NCI-H1436 treated with DMSO at 0.1 percent for 48 hours (cell line): ENCODE data around the gene NR3C2.

ENCODE experiments used
- DNase-seq: peaks from one replicate; lab custom pipeline; 2025; lab: John Stamatoyannopoulos, UW

NR3C2 gene

DNA sequence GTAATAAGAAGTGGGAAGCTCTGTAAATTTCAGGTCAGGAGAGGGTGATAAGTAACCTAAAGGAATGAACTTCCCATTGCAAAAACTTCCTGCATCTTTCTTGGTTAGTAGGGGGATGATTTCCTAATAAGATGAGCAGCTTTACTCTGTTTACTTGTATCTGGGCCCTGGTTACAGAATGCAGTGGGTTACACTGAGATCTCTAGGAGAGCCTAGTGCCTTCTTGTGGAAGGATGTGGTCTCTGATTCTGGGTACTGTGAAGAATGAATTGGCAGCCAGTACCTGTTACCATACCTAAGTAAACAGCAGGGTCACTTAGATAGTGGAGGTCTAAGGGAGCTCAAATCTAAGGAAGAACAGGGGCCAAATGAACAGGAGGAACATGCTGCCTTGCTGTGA is 389.8 kb downstream of the NR3C2 start:
- no peak for DNase-seq

DNA sequence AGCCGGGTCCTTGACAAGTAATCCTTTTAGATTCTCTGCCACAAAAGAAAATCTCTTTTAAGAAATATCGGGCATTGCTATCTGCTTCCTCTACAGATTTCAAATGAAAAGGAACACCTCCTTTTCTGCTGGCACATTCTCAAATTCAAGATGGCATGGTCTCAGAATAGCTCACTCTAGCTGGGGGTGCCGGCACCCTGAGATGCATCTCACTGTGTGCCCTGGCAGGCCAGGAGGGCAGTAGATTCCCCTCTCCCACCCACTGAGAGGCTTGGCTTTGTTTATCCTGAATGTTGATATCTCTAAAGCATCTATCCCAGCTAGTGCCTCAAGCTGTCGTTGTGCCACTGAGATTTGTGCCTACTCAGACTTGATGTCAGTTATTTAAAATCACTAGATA is 390.8 kb downstream of the NR3C2 start:
- DNase-seq: no peak

DNA sequence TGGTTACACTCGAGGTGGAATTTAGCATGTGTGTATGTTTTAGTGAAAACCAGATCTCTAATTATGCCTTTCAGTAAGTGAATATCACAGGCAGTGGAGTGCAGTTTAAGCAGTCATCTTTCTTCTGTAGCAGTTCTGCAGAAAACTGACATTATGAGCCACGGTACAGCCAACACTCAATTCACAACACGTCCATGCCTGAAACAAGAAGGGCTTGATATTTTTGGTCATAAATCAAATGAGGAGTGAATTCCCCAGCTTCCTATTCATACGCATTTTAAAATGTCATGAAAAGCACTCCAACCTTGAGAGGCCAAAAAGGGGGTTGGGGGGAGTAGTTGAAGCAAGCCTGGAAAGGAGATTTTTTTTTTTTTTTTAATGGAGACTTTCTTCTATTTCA is 393.6 kb downstream of the NR3C2 start:
- no peak for DNase-seq

DNA sequence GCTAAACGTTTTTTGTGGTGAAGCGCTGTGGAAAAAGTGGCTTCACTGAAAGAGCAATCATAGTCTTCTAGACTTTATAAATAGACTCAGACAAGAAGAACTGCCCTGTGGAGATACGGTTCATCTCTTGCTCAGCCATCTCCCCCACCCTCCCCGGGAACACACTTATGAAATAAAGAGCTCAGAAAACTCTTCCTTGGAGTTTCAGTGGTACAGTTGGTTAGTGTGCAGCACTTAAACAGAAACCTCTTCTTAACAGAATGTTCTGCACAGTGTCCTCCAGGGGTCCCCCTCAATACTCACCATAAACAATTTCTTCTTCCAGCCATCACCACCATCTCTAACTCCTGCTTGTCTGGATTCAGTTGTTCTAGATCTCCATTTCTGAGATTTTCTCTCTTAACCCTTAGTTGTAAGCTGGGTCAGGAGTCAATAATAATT is 397.3 kb downstream of the NR3C2 start:
- DNase-seq: no peak

DNA sequence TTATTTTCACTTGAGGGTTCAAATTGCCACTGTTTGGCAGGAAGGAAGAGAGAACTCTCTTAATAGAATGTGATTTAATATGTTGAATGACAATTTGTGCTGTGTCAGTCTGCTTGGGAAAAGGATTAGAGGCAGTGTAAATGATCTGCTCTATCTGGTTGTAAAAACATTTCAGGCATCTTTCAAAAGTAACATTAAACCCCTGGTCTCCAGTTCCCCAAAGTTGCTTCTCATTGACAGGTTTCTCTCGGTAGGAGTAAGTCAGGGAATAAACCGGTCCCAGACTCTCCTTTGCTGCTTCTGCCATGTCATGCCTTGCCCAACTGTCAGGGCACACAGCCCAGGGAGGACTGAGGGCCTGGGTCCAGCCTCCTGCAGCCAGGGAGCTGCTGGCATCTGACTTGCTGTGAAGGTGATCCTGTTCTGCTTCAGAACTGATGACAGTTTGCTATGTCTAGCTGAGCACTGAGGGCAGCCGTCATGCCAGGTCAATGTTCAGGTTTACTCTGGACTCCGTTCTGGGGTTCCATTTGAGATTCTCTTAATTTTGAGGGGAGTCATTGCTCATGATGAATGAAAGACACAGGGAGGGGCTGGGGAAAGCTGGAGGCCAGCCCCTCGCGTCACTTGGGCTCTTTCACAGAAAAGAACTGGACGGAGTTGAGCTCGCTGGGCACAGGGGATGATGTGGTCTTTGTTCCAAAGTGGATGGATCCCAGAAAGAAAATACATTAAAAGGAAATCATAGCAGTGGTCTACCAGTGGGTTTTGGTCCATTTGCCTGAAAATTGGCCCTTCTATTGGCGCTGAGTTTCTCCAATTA is 397.9 kb downstream of the NR3C2 start:
- no peak for DNase-seq

- DNase-seq: no peak
These were observed 400.4 kb downstream of the NR3C2 start for GRCh38 chr4:148041606-148042329.

- DNase-seq: no peak
These were observed 407.4 kb downstream of the NR3C2 start for GRCh38 chr4:148034813-148035212.

GRCh38 chr4:148030193-148030873 is 411.9 kb downstream of the NR3C2 start:
- DNase-seq: no peak

DNA sequence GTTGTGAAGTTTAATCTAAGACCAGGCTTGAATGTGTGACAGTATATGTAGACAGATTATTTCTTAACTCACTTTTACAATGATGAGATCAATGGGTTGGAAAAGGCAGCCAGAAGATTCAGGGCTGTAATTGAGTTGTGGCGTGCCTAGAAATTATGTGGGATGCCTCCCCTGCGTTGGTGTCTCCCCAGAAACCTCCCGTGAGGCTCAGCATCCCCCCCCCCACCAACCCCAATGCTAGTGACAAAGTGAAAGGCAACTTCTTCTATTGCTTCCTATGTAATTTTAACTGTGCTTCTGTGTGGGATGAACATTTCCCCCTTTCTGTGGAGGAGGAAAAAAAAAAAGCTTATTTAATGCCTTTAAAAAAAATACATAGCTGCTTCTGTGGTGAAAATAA is 412.4 kb downstream of the NR3C2 start:
- DNase-seq: no peak
